Measurements from ENCODE around the gene COL23A1.

Gene COL23A1

DNA sequence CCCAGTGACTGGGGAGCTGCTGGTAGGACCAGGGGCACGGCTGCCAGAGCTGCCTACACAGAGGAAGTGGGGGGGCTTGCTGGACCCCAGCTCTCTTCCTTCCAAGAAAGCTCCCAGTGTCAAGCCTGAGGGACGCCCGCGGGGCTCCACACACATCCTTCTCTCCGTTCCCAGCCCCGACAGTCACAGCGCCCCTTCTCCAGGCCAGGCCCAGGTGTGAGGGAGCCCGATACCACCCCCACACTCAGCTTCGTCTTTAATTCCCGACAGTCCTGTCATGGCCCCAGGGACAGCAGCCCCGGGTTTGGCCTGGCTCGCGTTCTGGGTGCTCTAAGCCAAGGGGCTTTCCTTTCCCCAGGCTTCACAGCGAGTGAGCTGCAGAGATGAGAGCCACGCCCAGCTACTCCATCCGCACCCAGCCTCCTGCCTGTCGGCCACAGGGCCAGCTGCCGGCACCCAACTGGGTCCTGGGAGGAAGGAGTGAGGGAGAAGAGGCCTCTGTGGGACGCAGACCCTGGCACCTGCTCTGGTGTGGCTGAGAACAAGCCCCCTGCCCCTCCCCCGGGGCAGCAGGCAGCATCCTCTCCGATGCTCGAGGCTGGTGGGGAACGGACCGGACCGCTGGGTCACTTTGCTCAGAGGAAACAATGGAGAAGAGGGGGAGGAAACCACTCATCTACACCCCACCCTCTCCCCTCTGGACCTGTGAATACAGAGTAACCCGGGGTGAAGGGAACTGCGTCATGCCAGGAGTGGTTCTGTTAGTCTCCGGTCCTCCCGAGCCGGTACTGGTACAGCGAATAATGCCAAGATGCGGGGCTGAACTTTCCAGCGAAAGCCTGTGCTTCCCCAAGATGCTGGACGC is 303.7 kb downstream of the COL23A1 start:
- no peak for DNase-seq (ENCODE audit: low read depth in 2 of 2)

DNA sequence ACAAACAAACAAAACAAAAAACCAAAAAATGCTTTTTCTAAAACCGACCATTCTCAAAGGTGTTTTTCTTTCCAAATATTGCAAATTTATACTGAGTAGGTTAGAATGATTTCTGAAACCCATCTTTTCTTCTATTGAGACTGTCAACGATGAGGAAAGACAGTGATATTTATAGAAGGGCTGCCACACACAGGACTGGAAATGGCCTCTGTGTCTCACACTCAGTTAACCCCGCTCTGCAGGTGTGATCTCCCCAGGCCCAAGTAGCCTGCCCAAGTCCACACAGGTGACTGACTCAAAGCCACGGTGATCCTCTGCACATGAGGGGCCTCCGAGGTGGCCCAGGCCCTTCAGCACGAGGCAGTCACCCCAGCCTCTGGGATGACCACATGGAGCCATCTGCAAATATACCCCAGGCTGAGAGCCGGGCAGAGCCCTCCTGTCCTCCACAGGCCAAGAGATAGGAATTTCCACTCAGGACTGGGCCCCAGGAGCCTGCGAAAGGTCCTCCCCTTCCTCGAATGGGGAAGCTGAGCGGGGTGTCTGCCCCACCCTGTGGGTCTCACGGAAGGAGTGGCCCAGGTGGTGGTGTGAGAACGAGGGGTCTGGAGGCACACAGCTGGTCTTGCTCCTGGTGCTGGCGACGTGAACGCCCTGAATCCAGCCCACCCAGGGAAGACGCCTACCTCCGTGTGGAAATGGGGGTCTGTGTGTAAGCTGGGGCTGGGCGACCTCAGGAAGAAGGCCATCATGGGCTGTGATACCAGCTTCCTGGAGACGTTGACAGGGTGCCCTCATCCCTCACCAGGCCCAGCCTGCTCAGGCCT is 304.6 kb downstream of the COL23A1 start:
- no peak for DNase-seq (ENCODE audit: low read depth in 2 of 2)

DNA sequence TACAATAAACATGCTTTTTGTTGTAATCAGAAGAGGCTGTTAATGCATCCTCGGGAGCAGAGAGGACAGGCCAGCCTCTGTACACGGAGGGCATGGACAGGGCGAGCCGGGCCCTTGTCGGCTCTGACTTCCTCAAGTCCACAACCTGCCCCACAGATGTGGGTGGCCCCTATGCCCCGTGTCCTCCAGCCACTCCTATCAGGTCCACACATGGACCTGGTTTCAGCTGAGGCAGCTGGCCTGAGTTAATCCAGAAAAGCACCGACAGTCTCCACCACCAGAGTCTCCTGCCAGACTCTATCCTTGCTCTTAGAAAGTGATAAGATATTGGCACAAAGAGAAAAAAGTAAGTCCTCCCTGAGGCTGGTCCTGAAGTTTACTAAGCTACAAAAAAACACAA is 305.2 kb downstream of the COL23A1 start:
- no peak for DNase-seq (ENCODE audit: low read depth in 2 of 2)

DNA sequence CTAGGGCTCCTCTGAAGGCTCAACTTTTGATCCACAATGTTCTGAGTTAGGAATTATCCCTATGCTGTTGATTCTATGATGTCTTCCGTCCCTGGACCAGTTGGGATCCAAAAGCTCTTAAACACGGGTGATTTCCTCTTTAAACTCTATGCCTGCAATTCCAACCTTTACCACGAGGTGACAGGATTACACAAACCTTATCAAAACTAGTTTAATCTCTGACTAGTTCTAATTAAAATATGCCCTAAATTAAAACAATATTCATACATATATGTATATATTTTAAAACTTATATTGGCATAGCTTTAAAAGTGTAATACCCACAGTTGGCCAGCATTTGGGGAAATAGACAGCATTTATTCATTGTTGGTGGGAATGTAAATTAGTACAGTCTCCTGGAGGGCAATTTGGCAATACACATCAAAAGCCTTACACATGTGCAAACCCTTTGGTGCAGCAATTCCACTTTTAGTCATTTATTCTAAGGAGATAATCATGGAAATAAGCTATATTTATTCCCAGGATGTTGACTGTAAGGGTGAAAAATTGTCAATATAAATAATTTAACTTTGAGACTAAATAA is 306.0 kb downstream of the COL23A1 start:
- no peak for DNase-seq (ENCODE audit: low read depth in 2 of 2)

DNA sequence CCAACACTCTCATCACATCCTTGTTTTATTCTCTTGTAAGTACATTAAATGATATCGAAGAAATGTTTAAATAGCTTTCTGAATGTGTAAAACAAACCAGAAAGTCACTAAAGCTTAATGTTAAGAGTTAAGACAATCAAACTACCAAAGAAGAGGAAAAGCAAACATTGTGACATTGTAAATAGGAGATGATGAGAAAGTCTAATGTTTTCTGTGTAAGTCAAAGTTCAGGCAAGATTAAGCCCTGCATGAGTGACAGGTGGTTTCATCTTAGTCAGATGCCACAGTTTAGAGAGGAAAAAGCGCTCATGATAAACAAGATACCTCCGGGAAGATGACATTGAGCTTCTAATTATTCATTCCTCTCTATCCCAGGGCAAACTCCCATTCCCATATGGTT is 306.7 kb downstream of the COL23A1 start:
- DNase-seq (ENCODE audit: low read depth in 2 of 2), result no peak

DNA sequence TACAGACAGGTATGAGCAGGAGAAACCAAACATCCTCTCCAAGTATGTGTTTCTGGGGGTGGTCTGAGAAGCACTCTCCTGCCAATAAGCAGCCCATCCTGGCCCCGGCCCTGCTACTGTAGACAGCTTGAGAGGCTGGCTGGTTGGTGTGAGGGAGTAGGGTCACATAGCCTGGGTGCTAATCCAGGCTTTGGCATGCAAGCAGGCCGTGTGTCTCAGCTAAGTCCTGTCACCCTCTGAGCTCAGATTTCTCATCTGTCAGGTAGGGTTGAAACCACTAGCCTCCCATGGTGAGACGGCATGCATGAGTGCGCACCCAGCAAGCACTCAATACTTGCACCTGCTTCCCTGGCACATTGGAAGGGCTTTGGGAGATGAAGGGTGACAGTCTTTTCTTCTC is 307.8 kb downstream of the COL23A1 start:
- DNase-seq (ENCODE audit: low read depth in 2 of 2), result no peak

DNA sequence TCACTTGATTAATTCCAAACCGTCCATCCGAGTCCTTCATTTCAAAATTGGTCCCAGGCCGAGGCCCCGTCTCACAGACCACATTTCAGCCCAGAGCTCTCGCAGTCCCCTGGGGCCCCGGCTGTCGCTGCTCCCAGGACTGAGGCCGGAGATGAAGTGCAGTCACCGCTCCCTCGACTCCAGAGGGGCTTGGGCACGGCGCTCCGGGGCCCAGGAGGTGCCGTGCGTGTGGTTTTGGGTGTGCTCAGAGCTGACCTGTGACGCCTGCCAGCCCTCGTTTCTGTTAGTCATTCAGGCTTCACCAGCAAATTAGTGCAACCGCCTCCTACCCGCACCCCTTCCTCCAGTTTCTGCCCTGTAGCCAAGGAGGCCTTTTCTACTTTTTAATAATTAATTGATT is 308.9 kb downstream of the COL23A1 start:
- DNase-seq (ENCODE audit: low read depth in 2 of 2), result no peak

DNA sequence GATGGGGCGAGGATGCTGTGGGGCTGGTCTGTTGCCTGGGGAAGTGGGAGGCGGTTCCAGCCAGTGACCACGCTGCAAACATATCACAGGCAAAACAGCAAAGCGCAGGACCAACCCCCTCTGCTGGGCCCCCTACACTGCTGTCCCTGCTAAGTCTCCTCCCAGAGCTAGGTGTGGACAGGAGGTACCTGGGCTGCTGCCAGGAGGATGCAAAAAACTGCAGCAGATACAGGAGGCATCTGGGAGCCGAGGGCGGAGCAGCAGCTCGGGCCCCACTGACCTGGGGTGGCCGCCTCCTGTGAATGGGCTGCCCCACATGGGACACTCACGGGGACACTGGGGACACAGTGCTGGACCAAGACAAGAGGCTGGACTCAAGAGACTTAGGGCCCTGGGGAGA is 309.6 kb downstream of the COL23A1 start:
- no peak for DNase-seq (ENCODE audit: low read depth in 2 of 2)

DNA sequence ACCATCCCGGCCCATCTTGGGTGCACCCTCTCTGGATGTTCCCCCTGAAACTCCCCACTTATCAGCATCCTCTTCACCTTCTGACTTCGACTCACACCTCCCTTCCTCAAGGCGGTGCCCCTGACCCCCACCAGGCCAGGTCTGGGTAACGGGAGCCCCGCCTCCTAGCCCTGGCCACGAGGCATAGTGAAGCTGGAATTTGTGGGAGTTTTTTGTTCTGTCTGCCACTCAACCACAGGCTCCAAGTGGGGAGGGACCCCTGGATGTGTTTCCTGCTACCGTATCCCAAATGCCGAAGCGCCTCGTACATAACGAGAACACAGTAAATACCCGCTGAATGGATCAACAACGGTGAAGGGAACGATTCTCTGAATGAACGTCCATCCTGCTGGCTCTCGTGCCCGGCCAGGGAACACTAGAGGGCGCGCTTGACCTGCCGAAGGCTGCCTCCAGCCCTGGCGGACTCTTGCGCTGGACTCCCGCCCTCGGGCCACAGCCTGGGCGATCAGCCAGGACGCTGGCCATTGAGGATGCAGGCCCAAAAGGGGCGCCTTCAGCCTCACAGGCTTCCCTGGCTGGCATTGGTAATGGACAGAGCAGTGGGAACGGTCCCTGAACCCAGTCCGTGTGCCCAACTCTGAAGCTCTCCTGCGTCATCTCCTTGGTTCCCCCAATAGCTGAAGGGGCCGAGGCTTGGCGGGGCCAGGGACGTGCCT is 310.3 kb downstream of the COL23A1 start:
- peak in 1 of 2 experiments; percentile 16 for DNase-seq (ENCODE audit: low read depth in 2 of 2)

DNA sequence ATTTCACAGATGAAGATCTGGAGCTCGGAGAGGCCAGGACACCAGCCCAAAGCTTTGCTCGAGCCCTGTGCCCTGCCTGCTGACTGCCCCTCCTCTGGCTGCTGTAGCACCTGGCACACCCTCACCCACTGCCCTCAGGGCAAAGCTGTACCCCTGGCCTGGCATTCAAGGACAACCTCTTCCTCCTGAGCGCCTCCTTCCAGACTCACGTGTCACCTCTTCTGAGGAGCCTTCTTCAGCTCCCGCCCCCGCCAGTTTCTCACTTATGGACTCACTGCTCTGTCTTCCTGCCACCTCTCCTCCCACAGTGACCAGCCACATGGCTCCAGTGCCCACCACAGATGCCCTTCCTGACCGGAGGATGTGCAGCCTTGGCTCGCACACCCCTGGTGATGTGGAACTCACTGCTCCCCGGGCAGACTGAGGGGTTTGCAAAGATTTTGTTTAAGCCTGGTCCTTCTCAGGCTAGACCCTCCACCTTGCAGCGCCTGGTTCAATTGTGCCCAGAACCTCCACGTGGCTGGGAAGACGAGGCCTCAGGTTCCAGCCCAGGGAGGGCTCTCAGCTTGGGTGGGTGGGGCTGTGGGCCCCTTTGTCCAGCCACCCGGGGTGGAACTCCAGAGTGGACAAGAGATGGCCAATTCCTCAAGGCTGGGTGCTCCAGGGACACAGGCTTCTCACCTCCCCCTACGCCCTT is 311.0 kb downstream of the COL23A1 start:
- DNase-seq (ENCODE audit: low read depth in 2 of 2), result no peak

DNA sequence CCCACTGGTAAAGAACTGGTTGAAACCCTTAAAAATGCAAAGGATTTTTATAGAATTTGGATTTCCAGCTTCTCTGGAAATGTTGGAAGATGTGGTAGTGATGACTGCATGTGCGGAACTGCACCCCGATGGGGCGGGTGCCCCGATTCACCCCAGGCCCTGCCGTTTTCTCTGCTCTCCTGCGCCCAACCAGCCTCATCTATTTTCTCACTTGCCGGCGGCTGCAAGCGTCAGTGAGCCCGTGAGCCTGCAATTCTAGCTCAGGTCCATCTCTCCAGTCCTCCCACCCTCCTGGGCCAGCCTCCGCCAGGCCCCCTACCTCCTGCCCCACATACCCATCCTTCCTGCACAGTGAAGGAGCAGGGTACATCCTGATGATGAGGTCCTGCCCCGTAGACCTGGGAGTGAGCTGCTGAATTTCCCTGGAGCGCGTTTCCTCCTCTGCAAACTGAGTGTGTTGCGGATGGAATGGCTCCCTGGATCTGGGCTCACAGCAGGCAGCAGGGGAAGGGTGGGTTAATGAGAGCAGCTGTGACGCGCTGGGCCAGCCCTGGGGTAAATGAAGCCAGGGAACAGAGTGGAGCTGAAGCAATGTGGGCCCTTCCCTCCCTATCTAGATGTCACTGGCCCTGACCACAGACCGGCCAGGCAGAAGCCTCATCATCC is 311.7 kb downstream of the COL23A1 start:
- DNase-seq (ENCODE audit: low read depth in 2 of 2), result no peak

DNA sequence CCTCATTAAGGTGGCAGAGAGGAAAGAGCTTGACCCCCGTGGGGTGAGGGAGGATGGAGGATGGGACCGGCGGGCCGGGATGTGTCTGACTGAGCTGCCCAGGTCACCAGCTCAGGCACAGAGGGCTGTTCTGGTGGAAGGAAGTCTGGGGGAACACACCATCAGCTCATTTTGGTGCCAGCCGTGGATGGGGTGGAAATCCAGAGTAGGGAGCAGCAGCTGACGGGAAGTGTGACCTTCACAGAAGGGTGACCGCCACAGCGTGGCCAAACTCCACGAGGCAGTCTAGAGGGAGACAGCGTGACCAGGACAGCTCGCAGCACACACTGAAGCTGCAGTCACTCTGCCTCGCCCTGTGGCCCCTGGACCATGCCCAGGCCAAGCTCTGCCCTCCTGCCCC is 312.3 kb downstream of the COL23A1 start:
- DNase-seq (ENCODE audit: low read depth in 2 of 2), result no peak

DNA sequence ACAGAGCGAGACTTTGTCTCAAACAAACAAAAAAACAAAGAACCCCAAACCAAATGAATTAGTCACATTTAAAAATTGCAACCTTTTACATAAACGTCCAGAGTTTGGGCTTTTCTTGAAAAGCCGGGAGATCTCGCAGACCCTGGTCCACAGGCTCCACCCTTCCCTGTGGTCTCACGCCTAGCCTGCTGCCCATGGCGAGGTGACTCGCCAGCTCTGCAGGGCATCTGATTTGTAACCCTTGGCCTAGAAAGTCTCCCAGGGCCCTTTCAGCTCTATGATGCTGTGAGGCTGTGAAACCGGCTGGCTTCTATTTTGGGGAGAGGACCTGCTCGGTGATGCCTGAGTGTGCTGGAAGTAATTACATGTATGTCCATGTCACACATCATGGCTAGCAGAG is 312.8 kb downstream of the COL23A1 start:
- DNase-seq (ENCODE audit: low read depth in 2 of 2), result no peak

DNA sequence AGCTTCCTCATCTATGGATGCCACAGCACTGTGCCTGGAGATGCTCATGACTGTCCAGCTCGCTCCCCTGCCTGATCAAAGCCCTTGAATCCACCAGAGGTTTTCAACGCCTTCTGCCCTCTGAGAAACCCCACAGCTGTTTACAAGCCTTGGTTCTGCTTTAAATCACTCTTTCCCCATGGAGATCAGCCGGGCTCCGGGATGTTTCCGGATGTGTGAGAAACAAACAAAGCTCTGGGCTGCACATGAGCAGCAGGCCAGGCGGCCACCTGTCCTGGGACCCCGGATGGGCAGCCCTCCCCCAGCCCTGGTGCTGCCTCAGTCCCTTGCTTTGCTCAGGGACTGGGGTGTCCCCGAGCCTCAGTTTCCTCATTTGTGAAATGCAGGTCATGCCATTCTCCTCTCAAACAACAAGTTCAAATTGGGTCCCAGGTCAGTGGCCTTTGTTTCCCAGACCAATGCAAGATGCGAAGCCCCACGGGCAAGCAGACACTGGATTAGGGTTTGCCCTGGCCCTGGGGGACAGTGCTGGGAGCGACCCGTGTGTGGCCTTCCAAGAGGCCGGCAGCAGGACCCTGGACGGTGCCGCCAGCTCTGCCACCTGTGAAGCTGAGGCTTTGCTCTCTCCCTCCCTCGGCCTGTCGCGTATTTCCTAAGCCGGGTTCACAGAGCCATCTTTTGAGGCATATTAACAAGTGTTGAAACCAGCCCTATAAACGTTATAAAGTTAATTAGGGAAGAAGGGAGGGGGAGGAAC is 315.2 kb downstream of the COL23A1 start:
- no peak for DNase-seq (ENCODE audit: low read depth in 2 of 2)

DNA sequence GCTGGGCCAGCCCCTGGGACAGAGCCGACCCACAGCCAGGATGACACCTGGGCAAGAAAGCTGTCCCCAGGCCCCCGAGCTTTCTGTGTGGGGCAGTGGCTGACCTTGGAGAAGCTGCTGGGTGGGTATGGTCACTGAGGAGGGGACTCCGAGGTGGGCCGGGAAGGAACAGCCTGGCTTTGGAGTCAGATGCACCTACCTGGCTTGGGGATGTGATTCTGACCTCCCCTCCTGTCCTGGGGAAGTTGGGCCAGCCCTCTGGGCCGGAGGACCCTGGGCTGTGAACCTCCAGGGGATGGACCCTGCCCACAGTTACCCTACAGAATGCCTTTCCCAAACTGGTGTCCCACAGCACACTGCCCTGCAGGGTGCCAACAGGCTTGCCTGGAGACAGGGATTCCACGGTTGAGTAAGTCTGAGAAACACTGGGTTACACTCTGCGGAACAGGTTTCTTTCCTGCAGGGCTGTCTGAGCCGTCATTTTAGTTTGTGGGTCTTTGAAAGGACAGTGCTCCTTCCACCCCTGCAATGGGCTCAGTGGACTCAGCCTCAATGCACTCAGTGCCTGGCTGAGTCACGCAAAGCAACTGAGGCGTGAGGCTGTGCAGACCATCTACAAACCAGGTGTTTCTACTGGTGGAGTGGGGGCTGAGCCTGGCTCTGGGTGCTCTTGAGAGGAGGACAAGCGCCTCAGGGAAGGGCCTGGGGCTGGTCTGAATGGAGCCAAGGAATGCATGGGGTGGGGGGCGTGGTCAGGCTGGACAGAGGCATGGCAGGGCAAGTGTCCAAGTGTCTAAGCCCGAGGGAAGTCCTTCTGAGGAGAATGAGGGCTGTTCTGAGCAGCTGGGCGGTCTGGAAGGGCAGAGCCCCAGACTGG is 316.3 kb downstream of the COL23A1 start:
- DNase-seq (ENCODE audit: low read depth in 2 of 2), result no peak

DNA sequence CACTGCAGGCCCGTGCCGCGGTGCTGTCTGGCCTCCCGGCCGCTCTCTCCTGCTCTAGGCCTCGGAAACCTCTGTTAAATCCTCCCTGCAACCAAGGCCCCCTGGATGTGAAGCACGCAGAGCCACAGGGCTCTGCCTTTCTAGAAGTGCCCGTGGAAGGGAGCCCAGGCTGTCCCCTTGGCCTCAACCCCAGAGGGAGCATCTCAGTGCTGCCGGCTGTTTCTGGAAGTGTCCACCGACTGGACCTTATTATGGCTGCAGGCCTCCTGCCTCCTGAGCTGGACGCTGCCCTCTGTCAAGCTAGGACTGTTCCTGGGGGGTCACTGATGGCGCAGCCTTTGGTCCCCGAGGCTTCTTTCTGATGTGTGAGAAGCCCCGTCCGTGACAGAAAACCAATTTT is 317.2 kb downstream of the COL23A1 start:
- no peak for DNase-seq (ENCODE audit: low read depth in 2 of 2)

DNA sequence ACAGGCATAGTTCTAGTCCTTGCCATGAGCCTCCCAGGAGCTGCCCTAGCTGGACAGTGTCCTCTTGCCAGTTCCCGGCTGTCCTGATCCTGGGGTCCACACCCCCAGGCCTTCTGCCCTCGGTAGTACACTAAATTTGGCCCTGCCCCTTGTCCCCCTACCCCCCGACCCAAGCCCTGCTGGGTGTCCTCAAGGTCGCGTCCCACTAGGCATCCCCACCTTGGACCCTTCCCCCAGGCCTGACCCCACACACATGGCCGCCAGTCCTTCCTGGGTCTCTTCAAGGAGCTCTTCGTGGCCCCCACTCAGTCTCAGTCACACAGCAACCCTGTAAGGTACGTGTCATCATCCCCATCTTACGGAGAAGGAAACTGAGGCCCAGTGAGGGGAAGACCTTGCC is 317.6 kb downstream of the COL23A1 start:
- DNase-seq (ENCODE audit: low read depth in 2 of 2), result no peak

DNA sequence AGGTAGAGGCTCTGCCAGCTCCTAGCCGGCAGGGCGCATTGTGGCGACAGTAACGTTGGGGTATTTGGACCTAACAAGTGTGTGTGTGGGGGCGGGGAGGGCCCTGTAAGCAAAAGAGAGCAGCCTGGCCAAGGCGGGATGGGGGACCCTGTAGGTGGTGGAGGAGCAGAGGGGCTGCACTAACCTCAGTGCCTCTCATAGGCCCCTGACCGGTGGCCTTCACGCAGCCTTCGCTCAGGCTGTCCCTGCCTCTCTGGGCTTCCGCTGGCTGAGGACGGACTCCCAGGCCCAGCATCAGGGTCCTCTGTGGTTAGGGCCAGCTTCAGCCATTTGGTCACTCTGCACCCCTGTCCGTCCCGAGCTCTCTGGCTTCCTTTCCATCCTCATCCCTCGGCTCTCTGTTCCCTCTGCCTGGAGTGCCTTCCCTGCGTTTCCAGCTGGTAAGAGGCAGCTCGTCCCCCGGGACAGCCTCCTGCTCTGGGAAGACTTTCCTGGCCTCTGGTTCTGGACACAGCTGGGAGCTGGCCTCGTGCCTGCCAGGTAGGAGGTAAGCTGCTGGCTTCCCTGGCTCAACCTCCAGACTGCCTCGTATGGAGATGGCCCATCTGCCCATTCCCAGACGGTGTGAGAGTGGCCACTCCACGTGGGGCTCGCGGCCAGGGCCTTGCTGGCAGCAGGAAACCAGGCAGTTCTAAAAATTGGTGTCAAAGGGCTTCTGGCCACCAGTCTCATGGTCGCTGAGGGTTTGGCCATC is 318.3 kb downstream of the COL23A1 start:
- DNase-seq (ENCODE audit: low read depth in 2 of 2), result no peak

All from fibroblast of skin of left biceps (primary cell).